Lung (tissue), 12 donors: Measurements from ENCODE around the gene KATNIP. TPM values are rescaled to one million over a fixed set of nuclear protein-coding genes. Genes with fewer than 3 reads are reported as not detected.
"Not testable (repeated sequence)": the region's sequence is repeated elsewhere in the genome, so short reads cannot be mapped to it uniquely, and the experiment has no call there.

ENCODE experiments used
- ATAC-seq: fragments of 200-7000 bp; cut with Tn5 transposase; one replicate; pipeline ENCODE4 v1.9.1; 2020; ENCODE audit warnings: moderate number of reproducible peaks; ENCODE audit not compliant: insufficient read depth, low FRiP score
- DNase-seq, 3 donors: peaks; one replicate each; pipeline ENCODE4 v3.0.0-alpha.2; 2013 to 2017
- H3K27ac ChIP-seq, 2 donors: one replicate each; pipeline ENCODE4 v1.5.1; 2013; ENCODE audit warnings: mild to moderate bottlenecking in 2 of 2, moderate library complexity in 2 of 2, control low read depth in 1 of 2, inconsistent platforms in 1 of 2, low read depth in 1 of 2, low read length in 1 of 2
- H3K27me3 ChIP-seq, 3 donors: one replicate each; pipeline ENCODE4 v1.5.1; 2013; ENCODE audit warnings: low read length in 2 of 3; ENCODE audit not compliant: control insufficient read depth in 3 of 3, insufficient read depth in 3 of 3
- H3K36me3 ChIP-seq, 4 donors: one replicate each; pipeline ENCODE4 v1.5.1; 2013; ENCODE audit warnings: low read length in 4 of 4, mild to moderate bottlenecking in 1 of 4, moderate library complexity in 1 of 4; ENCODE audit not compliant: control insufficient read depth in 4 of 4, insufficient read depth in 4 of 4
- H3K4me1 ChIP-seq, 5 donors: one replicate each; pipeline ENCODE4 v1.5.1; 2013; ENCODE audit warnings: low read length in 5 of 5, mild to moderate bottlenecking in 2 of 5, moderate library complexity in 1 of 5; ENCODE audit not compliant: control insufficient read depth in 5 of 5, insufficient read depth in 5 of 5
- H3K4me3 ChIP-seq: one replicate; pipeline ENCODE4 v1.5.1; 2013; ENCODE audit warnings: mild to moderate bottlenecking, control low read depth, moderate library complexity
- H3K9ac ChIP-seq, 2 donors: one replicate each; pipeline ENCODE4 v1.5.1; 2013; ENCODE audit warnings: low read length in 2 of 2, control low read depth in 1 of 2; ENCODE audit not compliant: insufficient read depth in 1 of 2
- H3K9me3 ChIP-seq, 4 donors: one replicate each; pipeline ENCODE4 v1.5.1; 2013; ENCODE audit warnings: low read length in 3 of 4, mild to moderate bottlenecking in 1 of 4, moderate library complexity in 1 of 4; ENCODE audit not compliant: control insufficient read depth in 4 of 4, insufficient read depth in 3 of 4
- CTCF ChIP-seq: IDR thresholded peaks from 2 replicates; pipeline ENCODE4 v1.5.1; 2012; ENCODE audit warnings: mild to moderate bottlenecking; ENCODE audit errors: control extremely low read depth, extremely low read depth
- WGBS, 2 donors: extraction: QIAGEN DNeasy Blood & Tissue Kit; methylation state at CpG; one replicate each; pipeline ENCODE4 v1.1.7; 2013; 5-methylcytosine and 5-hydroxymethylcytosine counted together
- polyA plus RNA-seq, 2 donors: library from polyadenylated mRNA; stranded (reverse); fragments of 200-250 nt; gene quantifications; one replicate each; pipeline ENCODE4 v1.2.1, GENCODE V29; 2013
- total RNA-seq, 2 donors: library from RNA; depleted of rRNA in 1 of 2; stranded (reverse); fragments of >200 nt in 1 of 2; gene quantifications; one replicate each; pipeline ENCODE4 v1.2.1, GENCODE V29; 2014 to 2021
- donor health status: control.
- donor health status: control.
- donor health status: Bipolar disorder and iron deficiency.
- donor health status: healthy.
- donor health status: DM: yes; HTN: yes; CAD: no.

The KATNIP gene
- total and polyA plus RNA-seq, 4 donors, result 9.7 to 46.4 (median 24.3) TPM

GRCh38 chr16:27561216-27561615 is 11.3 kb downstream of the KATNIP start:
- no peak for TF ChIP-seq CTCF
- H3K27ac ChIP-seq, result peak overlapping the region in 1 of 2 donors; percentile 61
- WGBS, 2 donors, result 81 to 87% methylated on average over 8 of the region's 8 CpGs
- DNase-seq (peak in 1 of 3 donors; percentile 17), ATAC-seq (no peak)
- H3K36me3 ChIP-seq, result no peaks in the 10 kb centered on the region
- no peak overlapping the region for H3K4me3 ChIP-seq
- peak overlapping the region in 1 of 2 donors; percentile 5 for H3K9ac ChIP-seq
- H3K27me3 ChIP-seq, result no peaks in the 10 kb centered on the region
- peaks cover 0 to 7% (median 0%) of the 10 kb centered on the region in 5 donors for H3K4me1 ChIP-seq
- no peaks in the 10 kb centered on the region for H3K9me3 ChIP-seq

- Histone ChIP-seq H3K27ac (no peak overlapping the region), H3K9ac (no peak overlapping the region), H3K36me3 (no peaks in the 10 kb centered on the region), H3K4me3 (no peak overlapping the region), H3K27me3 (no peaks in the 10 kb centered on the region), H3K9me3 (no peaks in the 10 kb centered on the region), H3K4me1 (peaks cover 0 to 7% (median 0%) of the 10 kb centered on the region in 5 donors)
- no peak for TF ChIP-seq CTCF
- no peak for DNase-seq
- no peak for ATAC-seq
- 77 to 90% methylated on average over 5 of the region's 5 CpGs for WGBS, 2 donors
Observed at GRCh38 chr16:27564224-27564623, 14.3 kb downstream of the KATNIP start.

DNA sequence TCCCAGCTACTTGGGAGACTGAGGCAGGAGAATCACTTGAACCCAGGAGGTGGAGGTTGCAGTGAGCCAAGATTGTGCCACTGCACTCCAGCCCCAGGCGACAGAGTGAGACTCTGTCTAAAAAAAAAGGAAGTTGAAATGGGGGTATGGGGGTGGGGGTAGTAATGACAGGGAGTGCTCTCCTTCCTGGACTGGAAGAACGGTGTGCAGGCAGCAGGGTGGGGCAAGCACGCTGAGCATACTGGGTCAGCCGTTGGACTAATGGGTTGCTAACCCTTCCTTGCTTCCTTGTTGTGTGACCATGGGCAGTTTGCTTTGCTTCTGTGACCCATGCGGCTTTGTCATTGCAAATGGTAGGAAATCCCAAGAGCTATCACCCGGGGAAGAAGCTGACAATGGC is 16.5 kb downstream of the KATNIP start:
- H3K27me3 ChIP-seq, result no peaks in the 10 kb centered on the region
- DNase-seq (no peak), ATAC-seq (no peak)
- TF ChIP-seq CTCF, result no peak
- H3K4me3 ChIP-seq, result no peak overlapping the region
- no peaks in the 10 kb centered on the region for H3K9me3 ChIP-seq
- no peaks in the 10 kb centered on the region for H3K36me3 ChIP-seq
- H3K27ac ChIP-seq, result no peak overlapping the region
- WGBS, 2 donors, result 29 to 70% methylated on average over 6 of the region's 6 CpGs
- H3K9ac ChIP-seq, result no peak overlapping the region
- H3K4me1 ChIP-seq, result peaks cover 0 to 2% (median 0%) of the 10 kb centered on the region in 5 donors

DNA sequence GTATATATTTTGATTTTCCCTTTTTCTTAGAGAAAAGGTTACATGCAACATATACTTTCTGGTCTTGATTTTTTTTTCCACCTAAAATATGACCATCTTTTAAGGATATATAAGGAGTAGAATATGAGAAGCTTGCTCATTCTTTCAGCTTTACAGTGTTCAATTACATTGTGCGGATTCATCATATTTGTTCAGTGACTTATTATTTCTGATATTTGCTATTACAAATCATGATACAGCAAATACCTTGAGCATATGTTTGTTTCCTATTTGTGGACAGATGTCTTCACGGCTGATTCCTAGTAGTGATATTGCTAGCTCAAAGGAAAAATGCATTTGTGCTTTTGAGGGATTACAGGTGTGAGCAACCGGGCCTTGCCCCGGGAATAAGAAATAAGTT is 18.1 kb downstream of the KATNIP start:
- H3K27me3 ChIP-seq, result no peaks in the 10 kb centered on the region
- peaks cover 0 to 15% (median 6%) of the 10 kb centered on the region in 5 donors for H3K4me1 ChIP-seq
- no peaks in the 10 kb centered on the region for H3K36me3 ChIP-seq
- no peak for TF ChIP-seq CTCF
- no peaks in the 10 kb centered on the region for H3K9me3 ChIP-seq
- 91 to 93% methylated on average over 4 of the region's 4 CpGs for WGBS, 2 donors
- no peak overlapping the region for H3K4me3 ChIP-seq
- DNase-seq, result no peak
- no peak overlapping the region for H3K9ac ChIP-seq
- ATAC-seq, result no peak
- H3K27ac ChIP-seq, result no peak overlapping the region

GRCh38 chr16:27570986-27571385 is 21.0 kb downstream of the KATNIP start:
- not testable (repeated sequence) for H3K9me3 ChIP-seq, ATAC-seq, H3K27me3 ChIP-seq, H3K27ac ChIP-seq, H3K9ac ChIP-seq, DNase-seq, H3K36me3 ChIP-seq, H3K4me3 ChIP-seq
- WGBS, 2 donors, result 94 to 95% methylated on average over 8 of the region's 8 CpGs
- peaks cover 0 to 15% (median 6%) of the 10 kb centered on the region in 5 donors for H3K4me1 ChIP-seq
